Muscle of leg (tissue), 11 donors: Measurements from ENCODE around the gene GRID1. TPM values are rescaled to one million over a fixed set of nuclear protein-coding genes. Genes with fewer than 3 reads are reported as not detected.

Source experiments
- DNase-seq: peaks from one replicate; pipeline ENCODE4 v3.0.0; 2013
- H3K27ac ChIP-seq: one replicate; pipeline ENCODE4 v1.5.1; 2013; ENCODE audit warnings: mild to moderate bottlenecking, low read length, control low read depth
- H3K27me3 ChIP-seq: one replicate; pipeline ENCODE4 v1.6.1; 2013; ENCODE audit warnings: low read length; ENCODE audit not compliant: control insufficient read depth, insufficient read depth
- H3K36me3 ChIP-seq: one replicate; pipeline ENCODE4 v1.6.1; 2013; ENCODE audit warnings: low read length; ENCODE audit not compliant: control insufficient read depth, insufficient read depth
- H3K4me1 ChIP-seq: one replicate; pipeline ENCODE4 v1.6.1; 2013; ENCODE audit warnings: low read length; ENCODE audit not compliant: control insufficient read depth, insufficient read depth
- H3K4me3 ChIP-seq: one replicate; pipeline ENCODE4 v1.5.1; 2013; ENCODE audit warnings: low read length, control low read depth
- H3K9me3 ChIP-seq: replicated peaks from 2 replicates; pipeline ENCODE4 v1.6.1; 2013; ENCODE audit warnings: low read depth, low read length; ENCODE audit not compliant: control insufficient read depth
- WGBS: methylation state at CpG from one replicate; pipeline ENCODE4 v1.1.5; 2013; ENCODE audit warnings: missing lambda C conversion rate; ENCODE audit not compliant: insufficient coverage; 5-methylcytosine and 5-hydroxymethylcytosine counted together
- polyA plus RNA-seq, 8 donors: library from polyadenylated mRNA; unstranded; fragments of 120-200 nt; gene quantifications; one replicate each; pipeline versions ENCODE4 v1.2.1 to v1.2.3, GENCODE V29; 2013; ENCODE audit warnings: inconsistent platforms in 1 of 8, low replicate concordance in 1 of 8; ENCODE audit not compliant: insufficient read length in 8 of 8, insufficient read depth in 1 of 8
- total RNA-seq: library from RNA; stranded (reverse); fragments of 120-200 nt; gene quantifications from one replicate; pipeline ENCODE4 v1.2.4, GENCODE V29; 2013

The GRID1 gene
- total and polyA plus RNA-seq, 9 donors, result 2.4 to 6.1 (median 3.1) TPM

DNA sequence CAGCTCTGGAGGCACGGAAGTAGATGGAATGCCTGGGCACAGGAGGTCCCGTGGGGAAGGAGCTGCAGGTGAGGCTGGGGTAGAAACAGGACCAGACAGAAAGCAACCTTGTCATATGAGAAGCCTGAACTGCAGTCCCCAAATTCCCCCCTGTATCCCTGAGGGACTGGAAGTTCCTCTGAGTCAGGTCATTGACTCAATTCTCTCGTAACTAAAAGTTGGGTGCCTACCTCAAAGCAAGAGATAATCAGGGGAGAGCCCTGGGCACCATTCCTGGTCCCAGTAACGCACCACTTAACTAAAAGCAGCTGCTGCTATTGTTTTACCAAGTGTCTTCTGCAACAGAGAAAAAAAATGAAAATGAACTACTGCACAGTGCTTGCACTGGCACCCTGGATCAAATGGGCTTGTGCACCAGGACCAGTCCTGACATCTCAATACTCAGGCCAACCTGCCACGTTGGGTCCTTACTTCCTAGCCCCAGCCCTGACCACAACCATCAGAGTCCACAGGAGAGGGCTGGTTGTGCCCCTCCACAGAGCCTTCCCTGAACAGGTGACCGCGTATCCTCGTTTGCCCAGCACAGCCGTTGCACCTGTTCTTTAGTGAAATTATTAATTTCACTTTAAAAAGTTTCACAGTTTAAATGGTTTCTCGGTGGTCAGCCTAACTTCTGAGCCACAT, 79.3 kb downstream of the GRID1 start:
- no peaks in the 10 kb centered on the region for H3K36me3 ChIP-seq
- 85% methylated on average over 7 of the region's 10 CpGs for whole genome bisulfite sequencing
- H3K4me1 ChIP-seq, result no peaks in the 10 kb centered on the region
- no peaks in the 10 kb centered on the region for H3K9me3 ChIP-seq
- H3K27me3 ChIP-seq, result no peaks in the 10 kb centered on the region
- no peak overlapping the region for H3K27ac ChIP-seq
- H3K4me3 ChIP-seq, result no peak overlapping the region
- no peak for DNase-seq

DNA sequence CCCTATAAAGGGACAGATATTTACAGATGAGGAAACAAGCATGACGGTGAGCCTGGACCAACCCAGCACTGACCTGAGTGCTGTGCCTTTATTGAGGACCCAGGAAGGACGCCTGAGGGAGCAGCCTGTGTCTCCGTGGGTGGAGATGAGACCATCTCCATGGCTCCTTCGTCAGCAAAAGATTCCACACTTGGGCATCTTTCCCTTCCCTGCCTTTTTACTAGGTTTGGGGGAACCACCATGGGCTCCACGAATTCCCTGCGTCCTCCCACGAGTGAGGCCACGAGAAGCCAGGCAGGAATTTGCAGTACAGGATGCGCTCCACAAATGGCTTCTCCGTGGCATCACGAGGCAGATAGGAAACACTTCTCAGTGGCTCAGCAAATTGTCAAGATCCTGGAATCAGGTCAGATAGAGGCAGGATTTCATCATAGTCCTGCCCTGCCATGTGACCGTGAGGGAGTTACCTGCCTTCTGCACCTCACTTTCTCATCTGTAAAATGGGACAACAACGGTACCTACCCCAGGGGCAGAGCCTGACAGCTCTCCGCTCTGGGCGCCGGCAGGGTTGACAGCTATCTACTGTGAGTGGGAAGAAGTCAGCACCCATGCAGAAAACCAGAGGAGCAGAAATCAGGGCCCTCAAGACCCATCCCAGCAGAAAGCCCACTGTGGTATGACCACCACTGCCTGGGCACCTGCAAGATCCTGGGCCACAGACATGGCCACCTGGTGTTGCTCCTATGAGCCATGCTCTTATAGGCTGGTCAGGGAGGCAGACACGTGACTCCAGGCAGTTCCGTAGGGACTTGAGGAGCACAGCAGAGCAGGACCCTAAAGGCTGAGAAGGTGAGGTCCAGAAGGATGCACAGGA, 80.1 kb downstream of the GRID1 start:
- H3K4me3 ChIP-seq, result no peak overlapping the region
- no peaks in the 10 kb centered on the region for H3K27me3 ChIP-seq
- no peaks in the 10 kb centered on the region for H3K4me1 ChIP-seq
- WGBS, result 83% methylated on average over 12 of the region's 18 CpGs
- no peaks in the 10 kb centered on the region for H3K36me3 ChIP-seq
- DNase-seq, result no peak
- no peaks in the 10 kb centered on the region for H3K9me3 ChIP-seq
- no peak overlapping the region for H3K27ac ChIP-seq

DNA sequence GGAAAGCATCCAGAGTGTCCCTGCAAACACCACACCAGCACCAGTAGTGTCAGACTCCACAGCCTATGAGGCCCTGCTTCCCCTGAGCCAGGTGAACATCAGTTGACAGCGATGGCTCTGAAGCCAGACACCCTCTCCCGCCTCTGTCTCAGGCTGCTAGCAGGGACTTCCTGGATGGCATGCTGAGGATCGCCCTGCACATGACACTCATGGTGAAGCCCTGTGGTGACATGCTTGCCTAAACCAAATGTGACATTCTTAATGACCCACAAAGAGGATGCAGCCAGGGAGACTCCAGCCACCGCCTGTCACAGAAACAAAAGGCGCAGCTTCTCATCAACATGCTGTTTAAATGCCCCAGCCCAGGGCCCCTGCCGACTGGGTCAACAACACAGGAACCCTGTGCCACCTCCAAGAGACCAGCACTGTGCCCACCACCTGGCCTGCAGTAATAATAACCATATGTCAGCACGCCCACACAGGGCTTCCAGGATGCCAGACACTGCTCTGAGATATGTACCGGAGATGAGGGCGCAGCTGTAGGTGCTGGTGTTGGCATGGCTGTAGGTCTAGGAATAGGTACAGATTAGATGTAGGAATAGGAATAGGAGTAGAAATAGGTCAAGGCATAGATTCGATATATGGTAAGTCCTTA, 81.3 kb downstream of the GRID1 start:
- Histone ChIP-seq H3K27me3 (no peaks in the 10 kb centered on the region), H3K4me3 (no peak overlapping the region), H3K4me1 (no peaks in the 10 kb centered on the region), H3K9me3 (no peaks in the 10 kb centered on the region), H3K36me3 (no peaks in the 10 kb centered on the region), H3K27ac (no peak overlapping the region)
- DNase-seq, result no peak
- 77% methylated on average over 6 of the region's 10 CpGs for WGBS

DNA sequence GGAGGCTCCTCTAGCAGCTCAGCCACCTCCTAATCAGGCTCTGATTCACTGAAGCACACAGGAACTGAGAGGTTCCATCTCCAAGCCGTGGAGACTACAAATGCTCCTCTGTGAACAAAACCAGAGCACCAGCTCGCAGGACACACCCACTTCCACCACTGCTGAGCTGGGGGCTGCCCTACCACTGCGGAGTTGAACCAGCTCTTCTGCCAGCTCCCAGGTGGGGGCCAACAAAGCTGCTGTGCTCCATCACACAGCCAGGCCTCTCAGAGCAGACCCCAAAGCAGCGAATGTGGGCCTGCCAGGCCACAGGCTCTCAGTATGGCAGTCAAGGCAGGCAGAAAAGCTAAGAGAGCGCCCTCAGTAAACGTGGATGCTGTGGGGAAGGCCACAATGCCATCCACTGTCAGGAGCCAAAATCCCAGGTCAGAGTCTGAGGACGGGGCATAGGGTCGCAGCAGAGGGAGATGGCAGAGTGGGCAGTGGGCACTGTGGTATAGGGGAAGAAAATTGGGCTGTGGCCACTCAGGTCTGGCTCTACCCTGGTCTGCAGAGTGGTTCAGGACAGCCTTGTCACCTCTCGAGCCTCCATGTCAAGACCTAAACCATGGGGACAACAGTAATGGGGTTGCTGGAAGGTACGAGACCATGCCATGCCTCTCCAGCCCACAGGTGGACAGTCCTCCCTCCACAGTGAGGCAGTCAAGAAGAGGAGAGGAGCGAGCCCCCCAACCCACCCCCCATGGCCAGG, 82.1 kb downstream of the GRID1 start:
- Histone ChIP-seq H3K27ac (no peak overlapping the region), H3K4me1 (no peaks in the 10 kb centered on the region), H3K9me3 (peaks cover 3% of the 10 kb centered on the region), H3K36me3 (no peaks in the 10 kb centered on the region), H3K4me3 (no peak overlapping the region), H3K27me3 (no peaks in the 10 kb centered on the region)
- WGBS, result 68% methylated on average over 10 of the region's 11 CpGs
- no peak for DNase-seq

DNA sequence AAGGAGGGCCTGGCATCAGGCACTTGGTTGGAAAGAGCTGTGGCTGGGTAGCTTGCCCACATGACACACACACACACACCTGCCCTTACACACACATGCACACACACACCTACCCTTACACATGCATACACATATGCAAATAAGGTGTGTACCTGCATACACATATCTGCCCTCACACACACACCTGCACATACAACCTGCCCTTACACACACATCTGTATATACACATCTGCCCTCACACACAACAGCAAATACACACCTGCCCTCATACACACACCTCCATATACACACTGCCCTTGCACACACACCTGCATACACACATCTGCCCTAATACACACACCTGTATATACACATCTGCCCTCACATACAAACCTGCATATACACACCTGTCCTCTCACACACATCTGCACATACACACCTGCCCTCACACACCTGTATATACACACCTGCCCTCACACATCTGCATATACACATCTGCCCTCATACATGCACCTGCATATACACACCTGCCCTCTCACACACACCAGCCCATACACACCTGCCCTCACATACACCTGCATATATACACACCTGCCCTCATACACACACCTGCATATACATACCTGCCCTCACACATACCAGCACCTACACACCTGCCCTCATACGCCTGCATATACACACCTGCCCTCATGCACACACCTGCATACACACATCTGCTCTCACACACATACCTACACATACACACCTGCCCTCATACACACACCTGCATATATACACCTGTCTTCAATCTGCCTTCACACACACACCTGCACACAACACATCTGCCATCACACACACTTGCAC, 82.9 kb downstream of the GRID1 start:
- Histone ChIP-seq H3K9me3 (peaks cover 3% of the 10 kb centered on the region), H3K36me3 (no peaks in the 10 kb centered on the region), H3K27me3 (no peaks in the 10 kb centered on the region), H3K4me1 (no peaks in the 10 kb centered on the region), H3K27ac (no peak overlapping the region), H3K4me3 (no peak overlapping the region)
- WGBS, result 92% methylated on average over 1 of the region's 1 CpG
- no peak for DNase-seq

DNA sequence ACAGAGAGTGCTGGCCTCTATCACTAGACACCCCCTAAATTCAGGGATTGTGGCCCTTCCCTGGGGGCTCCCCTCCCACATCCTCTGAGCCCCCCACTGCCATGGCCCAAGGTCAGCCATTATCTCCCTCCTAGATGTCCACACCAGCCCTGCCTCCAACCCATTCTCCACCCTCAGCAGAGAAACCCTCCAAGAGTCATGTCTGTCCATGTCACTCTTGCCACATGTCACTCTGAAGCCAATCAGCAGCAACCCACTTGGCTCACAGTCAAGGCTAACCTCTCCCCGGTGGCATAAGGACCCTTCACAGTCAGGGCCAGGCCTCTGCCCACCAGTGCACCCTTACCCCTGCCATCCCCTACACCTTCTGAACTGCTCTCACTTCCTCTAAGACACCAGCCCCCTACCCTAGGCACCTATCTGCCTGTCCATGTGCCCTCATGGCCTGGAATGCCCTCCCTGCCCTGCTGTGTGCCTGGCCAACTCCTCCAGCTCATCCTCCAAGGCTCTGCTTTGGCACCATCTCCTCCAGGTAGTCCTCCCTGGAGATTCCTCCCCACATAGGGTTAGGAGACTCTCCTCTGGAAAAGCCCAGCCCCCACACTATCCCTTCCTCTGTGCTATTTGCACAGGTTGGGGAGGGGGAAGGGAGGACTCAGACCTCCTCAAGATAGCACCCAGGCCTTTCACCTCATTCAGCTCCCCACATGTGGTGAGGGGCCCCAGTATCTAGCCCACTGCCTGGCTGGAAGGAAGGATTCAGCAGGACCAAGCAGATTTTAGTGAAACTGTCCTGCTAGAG, 83.7 kb downstream of the GRID1 start:
- 91% methylated on average over 1 of the region's 1 CpG for WGBS
- Histone ChIP-seq H3K36me3 (no peaks in the 10 kb centered on the region), H3K27ac (no peak overlapping the region), H3K4me3 (no peak overlapping the region), H3K4me1 (no peaks in the 10 kb centered on the region), H3K27me3 (no peaks in the 10 kb centered on the region), H3K9me3 (peaks cover 3% of the 10 kb centered on the region)
- DNase-seq, result no peak

DNA sequence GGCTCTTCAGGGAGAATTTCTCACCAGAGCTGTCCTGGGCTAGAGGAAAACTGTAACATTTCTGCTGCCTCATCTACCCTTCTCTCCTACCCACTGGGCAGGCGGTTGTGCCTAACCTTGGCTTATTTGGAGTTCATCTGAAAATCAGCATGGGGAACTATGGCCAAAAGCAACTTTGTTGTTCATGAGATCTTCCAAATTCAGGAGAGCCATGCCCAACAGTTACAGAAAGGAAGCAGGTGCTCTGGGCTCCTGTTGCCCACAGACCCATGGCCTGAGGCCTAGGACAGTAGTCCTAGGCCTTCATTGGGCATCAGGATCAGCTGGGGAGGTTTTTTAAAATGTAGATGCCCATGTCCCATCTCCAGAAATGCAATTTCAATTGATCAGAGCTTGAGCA, 85.2 kb downstream of the GRID1 start:
- Histone ChIP-seq H3K4me3 (no peak overlapping the region), H3K36me3 (no peaks in the 10 kb centered on the region), H3K27me3 (no peaks in the 10 kb centered on the region), H3K4me1 (no peaks in the 10 kb centered on the region), H3K9me3 (peaks cover 3% of the 10 kb centered on the region), H3K27ac (no peak overlapping the region)
- no peak for DNase-seq
- 100% methylated on average over 1 of the region's 1 CpG for WGBS

DNA sequence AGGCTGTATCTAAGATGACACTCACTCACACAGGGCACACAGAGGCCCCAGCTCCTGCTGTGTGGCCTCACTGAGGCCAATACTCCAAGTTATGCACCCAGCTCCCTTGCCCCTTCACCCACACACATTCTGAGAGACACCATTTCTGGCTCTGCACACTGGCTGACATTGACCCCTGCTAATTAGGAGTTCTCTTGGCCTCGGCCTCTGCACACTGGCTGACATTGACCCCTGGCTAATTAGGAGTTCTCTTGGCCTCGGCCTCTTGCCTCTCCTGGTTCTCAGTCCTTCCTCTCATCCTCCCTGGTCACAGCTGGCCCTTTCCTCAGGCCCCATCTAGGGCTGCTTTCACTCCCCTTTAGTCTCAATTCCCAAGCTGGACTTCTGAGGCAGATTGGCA, 97.3 kb downstream of the GRID1 start:
- no peak for DNase-seq
- Histone ChIP-seq H3K9me3 (no peaks in the 10 kb centered on the region), H3K4me3 (no peak overlapping the region), H3K4me1 (no peaks in the 10 kb centered on the region), H3K27me3 (peaks cover 2% of the 10 kb centered on the region), H3K36me3 (no peaks in the 10 kb centered on the region), H3K27ac (no peak overlapping the region)
- WGBS, result 35% methylated on average over 2 of the region's 2 CpGs
